Measurements from ENCODE around the gene DAP3.
"Not testable (repeated sequence)": the region's sequence is repeated elsewhere in the genome, so short reads cannot be mapped to it uniquely, and the experiment has no call there.

- not testable (repeated sequence) for TF ChIP-seq POLR2A (IDR thresholded peaks at IDR 0.05; ENCODE audit: low read length); GATA1 (IDR thresholded peaks at IDR 0.05; ENCODE audit: low read depth, low read length)
These were observed 70.1 kb downstream of the DAP3 start for GRCh38 chr1:155759017-155759416.

All from erythroblast (primary cell).